Measurements from ENCODE around the gene C16orf90. TPM values are rescaled to one million over a fixed set of nuclear protein-coding genes. Genes with fewer than 3 reads are reported as not detected.
A peak's percentile ranks its signal among the peaks of the same experiment; 100 is the strongest.
"Not testable (repeated sequence)": the region's sequence is repeated elsewhere in the genome, so short reads cannot be mapped to it uniquely, and the experiment has no call there.

The C16orf90 gene
- total RNA-seq, 1 donor from 2014 or later, result not detected

GRCh38 chr16:3515897-3516296, 20.6 kb upstream of the C16orf90 start:
- ATAC-seq (no peak), DNase-seq (ENCODE audit: missing footprints) (no peak)
- intact Hi-C loops (cut with DNase I), result no loop called here

- ATAC-seq (no peak), DNase-seq (ENCODE audit: missing footprints) (no peak)
- intact Hi-C loops (cut with DNase I), result no loop called here
These were observed 19.3 kb upstream of the C16orf90 start for GRCh38 chr16:3514621-3515020.

GRCh38 chr16:3513892-3514583, 18.7 kb upstream of the C16orf90 start:
- intact Hi-C loops (cut with DNase I), result no loop called here
- ATAC-seq, result no peak
- no peak for DNase-seq (ENCODE audit: missing footprints)

- ATAC-seq, result no peak
- DNase-seq (ENCODE audit: missing footprints), result no peak
- intact Hi-C loops (cut with DNase I), result no loop called here
These were observed 16.2 kb upstream of the C16orf90 start for GRCh38 chr16:3511286-3512180.

- intact Hi-C loops (cut with DNase I), result no loop called here
- no peak for ATAC-seq
- DNase-seq (ENCODE audit: missing footprints), result no peak
These were observed 15.1 kb upstream of the C16orf90 start for GRCh38 chr16:3510416-3510815.

GRCh38 chr16:3509470-3509928, 14.2 kb upstream of the C16orf90 start:
- intact Hi-C loops (cut with DNase I), result no loop called here
- DNase-seq (ENCODE audit: missing footprints), result no peak
- no peak for ATAC-seq

- ATAC-seq (no peak), DNase-seq (ENCODE audit: missing footprints) (no peak)
- intact Hi-C loops (cut with DNase I), result no loop called here
These were observed 13.4 kb upstream of the C16orf90 start for GRCh38 chr16:3508736-3509135.

GRCh38 chr16:3503523-3503922, 8.2 kb upstream of the C16orf90 start:
- intact Hi-C loops (cut with DNase I), result loop anchor here (5.0 kb wide), 2 partner anchors 221 to 241 kb away; partner anchors contain the start of gene ZNF263
- DNase-seq (ENCODE audit: missing footprints) (no peak), ATAC-seq (no peak)

GRCh38 chr16:3501783-3502400, 6.6 kb upstream of the C16orf90 start:
- no peak for DNase-seq (ENCODE audit: missing footprints)
- no peak for ATAC-seq
- intact Hi-C loops (cut with DNase I), result loop anchor here (1.0 to 5.0 kb wide), 5 partner anchors 42 to 349 kb away; partner anchors contain the start of genes ZNF174, ZNF263 and ZSCAN32

GRCh38 chr16:3501412-3501761, 6.1 kb upstream of the C16orf90 start:
- not testable (repeated sequence) for DNase-seq (ENCODE audit: missing footprints); ATAC-seq
- intact Hi-C loops (cut with DNase I), result loop anchor here (1.0 to 5.0 kb wide), 5 partner anchors 41 to 349 kb away; partner anchors contain the start of genes ZNF174, ZNF263 and ZSCAN32

- DNase-seq (ENCODE audit: missing footprints) (no peak), ATAC-seq (no peak)
- intact Hi-C loops (cut with DNase I), result no loop called here
These were observed 3.7 kb upstream of the C16orf90 start for GRCh38 chr16:3498988-3499387.

GRCh38 chr16:3497771-3498170, 2.5 kb upstream of the C16orf90 start:
- no peak for DNase-seq (ENCODE audit: missing footprints)
- ATAC-seq, result no peak
- intact Hi-C loops (cut with DNase I), result no loop called here

GRCh38 chr16:3496386-3496785, 1.1 kb upstream of the C16orf90 start:
- intact Hi-C loops (cut with DNase I), result no loop called here
- no peak for ATAC-seq
- no peak for DNase-seq (ENCODE audit: missing footprints)

- intact Hi-C loops (cut with DNase I), result no loop called here
- no peak for DNase-seq (ENCODE audit: missing footprints)
- ATAC-seq, result no peak
These were observed 809 bp downstream of the C16orf90 start for GRCh38 chr16:3494386-3494973.

- intact Hi-C loops (cut with DNase I), result no loop called here
These were observed 2.9 kb downstream of the C16orf90 start for GRCh38 chr16:3492356-3492755.

GRCh38 chr16:3490911-3491629, 4.2 kb downstream of the C16orf90 start:
- peak; percentile 1 for ATAC-seq
- intact Hi-C loops (cut with DNase I), result no loop called here
- no peak for DNase-seq (ENCODE audit: missing footprints)

More at GRCh38 chr16:3492356-3492755, 2.9 kb downstream of the C16orf90 start:
- no peak for DNase-seq (ENCODE audit: missing footprints)
- no peak for ATAC-seq

GRCh38 chr16:3488801-3489200, 6.5 kb downstream of the C16orf90 start:
- ATAC-seq (no peak), DNase-seq (ENCODE audit: missing footprints) (no peak)
- intact Hi-C loops (cut with DNase I), result no loop called here

Measured in Right ventricle myocardium inferior (tissue), 1 donor.